GM10266 (cell line): ENCODE results near the gene MGAT5.

Source experiments
- DNase-seq: peaks from one replicate; pipeline ENCODE4 v3.0.0; 2012; ENCODE audit errors: extremely low spot score
- CTCF ChIP-seq: IDR thresholded peaks from 2 replicates; pipeline ENCODE4 v1.5.1; 2012; ENCODE audit warnings: mild to moderate bottlenecking, low read depth; ENCODE audit not compliant: control insufficient read depth, insufficient read depth; ENCODE audit errors: missing control alignments

MGAT5 gene

DNA sequence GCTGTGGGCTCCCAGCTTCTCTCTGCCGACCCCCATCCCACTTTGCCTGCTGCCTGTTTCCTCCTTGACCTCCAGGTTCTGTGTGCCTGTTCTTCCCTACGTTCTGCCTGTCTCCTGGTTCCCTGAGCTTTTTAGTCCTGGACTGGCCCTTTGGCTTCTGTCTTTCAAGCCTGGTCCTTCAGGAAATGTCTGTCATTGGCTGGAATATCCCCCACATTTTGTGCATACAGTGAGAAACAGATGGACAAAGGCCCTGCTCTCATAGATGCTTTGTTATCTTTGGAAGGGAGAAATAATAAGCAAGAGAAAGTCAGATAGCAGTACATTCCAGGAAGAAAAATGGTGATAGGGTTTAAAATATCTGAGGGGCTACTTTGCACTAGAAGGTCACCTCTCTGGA is 5.7 kb downstream of the MGAT5 start:
- TF ChIP-seq CTCF: no peak

GRCh38 chr2:134259994-134260393 is 6.1 kb downstream of the MGAT5 start:
- no peak for DNase-seq
- TF ChIP-seq CTCF: no peak

More for the DNA sequence above, 5.7 kb downstream of the MGAT5 start:
- DNase-seq: no peak

DNA sequence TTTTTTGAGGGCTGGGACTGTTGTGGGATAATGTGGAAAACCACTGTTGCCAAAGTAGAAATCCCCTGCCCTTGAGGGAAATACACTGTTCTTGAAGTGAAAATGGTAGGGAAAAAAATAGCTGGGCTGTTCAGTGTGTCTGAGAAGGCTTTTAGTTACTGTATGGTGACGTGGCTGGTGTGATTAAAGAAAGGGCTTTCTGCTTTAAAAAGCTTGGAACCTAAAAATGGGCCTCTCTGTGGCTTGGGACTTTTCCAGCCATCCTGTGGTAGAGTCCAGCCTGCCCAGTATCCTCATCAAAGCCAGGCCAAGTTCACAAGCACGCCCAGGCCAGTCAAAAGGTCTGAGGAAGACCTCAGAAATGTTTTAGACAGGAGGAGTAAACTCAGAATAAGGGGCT is 6.8 kb downstream of the MGAT5 start:
- TF ChIP-seq CTCF: no peak
- no peak for DNase-seq

DNA sequence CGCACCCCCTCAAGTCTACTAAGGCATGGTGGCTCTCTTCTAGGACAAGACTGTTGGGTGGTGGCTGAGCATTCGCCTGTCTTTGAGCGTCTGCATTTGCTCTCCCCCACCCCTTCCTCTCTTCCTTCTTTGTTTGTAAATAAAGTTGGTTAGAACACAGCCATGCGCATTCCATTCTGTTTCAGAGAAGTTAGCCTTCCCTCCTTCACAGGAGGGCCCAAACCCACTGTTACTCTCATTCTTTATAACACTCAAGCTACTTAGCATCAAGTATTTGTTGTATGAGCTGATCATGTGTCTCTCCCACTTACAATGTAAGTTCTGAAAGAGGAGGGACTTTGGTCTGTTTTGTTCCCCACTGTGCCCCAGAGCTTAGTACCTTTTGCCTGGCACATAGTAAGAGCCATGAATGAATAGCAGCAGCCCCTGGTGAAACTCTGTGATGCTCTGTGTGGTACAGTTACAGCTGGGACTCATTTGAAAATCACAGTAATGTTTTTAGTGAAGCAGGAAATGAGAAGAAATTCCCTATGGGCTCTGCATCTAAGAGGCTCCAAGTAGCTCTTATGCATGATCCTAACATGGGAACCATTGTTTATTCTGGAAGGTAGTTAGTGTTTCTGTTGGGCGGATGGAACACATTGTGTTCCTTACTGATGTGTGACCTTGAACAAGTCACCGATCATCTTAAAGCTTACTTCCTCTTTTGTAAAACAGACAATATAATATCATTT is 7.7 kb downstream of the MGAT5 start:
- no peak for DNase-seq
- no peak for TF ChIP-seq CTCF

GRCh38 chr2:134262684-134263083 is 8.8 kb downstream of the MGAT5 start:
- TF ChIP-seq CTCF: no peak
- DNase-seq: no peak

- TF ChIP-seq CTCF: no peak
- DNase-seq: no peak
These were observed 14.4 kb downstream of the MGAT5 start for GRCh38 chr2:134268265-134268664.

DNA sequence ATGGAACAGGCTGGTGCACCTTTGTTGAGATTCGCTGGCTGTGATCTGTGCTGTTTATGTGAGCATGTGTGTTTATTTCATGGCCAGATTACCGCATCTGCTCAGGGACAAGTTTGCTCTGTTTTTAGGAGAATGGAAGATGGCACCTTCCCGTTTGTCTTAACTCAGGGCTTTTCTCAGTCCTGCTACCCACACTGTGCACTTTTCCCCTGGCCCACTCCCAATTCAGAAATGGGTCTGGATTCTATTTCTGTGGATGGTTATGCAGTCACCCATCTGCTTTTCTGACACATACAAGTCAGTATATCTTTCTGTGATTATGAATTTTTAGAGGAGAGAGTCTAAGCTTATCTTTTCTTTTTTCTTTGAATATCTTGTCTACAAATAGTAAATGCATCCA is 15.4 kb downstream of the MGAT5 start:
- TF ChIP-seq CTCF: no peak

More for the DNA sequence above, 15.4 kb downstream of the MGAT5 start:
- DNase-seq: no peak
